OCI-LY3 (cell line): ENCODE data around the gene SNRNP25.

Source experiments
- H2AFZ ChIP-seq: fragments of 200-600, 300-600 bp; shearing (Covaris generic); 2 replicates; pipeline ENCODE4 v1.6.0; 2014; ENCODE audit warnings: antibody characterized with exemption, low read depth, low read length
- H3K27ac ChIP-seq: fragments of 200-600, 300-600 bp; sonication (generic); 2 replicates; pipeline ENCODE4 v1.5.1; 2014; ENCODE audit warnings: mild to moderate bottlenecking, low read length, moderate library complexity, mixed read lengths
- H3K27me3 ChIP-seq: fragments of 200-600, 300-600 bp; sonication (generic); 2 replicates; pipeline ENCODE4 v1.6.1; 2014; ENCODE audit warnings: low read depth, low read length, mixed read lengths
- H3K36me3 ChIP-seq: fragments of 200-600, 300-600 bp; sonication (generic); replicated peaks from 2 replicates; pipeline ENCODE3; 2014; ENCODE audit warnings: low read depth, low read length, mixed read lengths
- H3K4me1 ChIP-seq: fragments of 300-600, 200-600 bp; sonication (generic); 2 replicates; pipeline ENCODE4 v1.6.1; 2014; ENCODE audit warnings: low read length, mixed read lengths
- H3K4me2 ChIP-seq: fragments of 200-600, 300-600 bp; sonication (generic); 2 replicates; pipeline ENCODE4 v1.6.1; 2014; ENCODE audit warnings: low read length, mixed read lengths
- H3K4me3 ChIP-seq: fragments of 300-600, 200-600 bp; sonication (generic); 2 replicates; pipeline ENCODE4 v1.5.1; 2014; ENCODE audit warnings: antibody characterized with exemption, mild to moderate bottlenecking, low read length, moderate library complexity
- H3K79me2 ChIP-seq: fragments of 300-600, 200-600 bp; shearing (Covaris generic); 2 replicates; pipeline ENCODE4 v1.6.1; 2014; ENCODE audit warnings: mild to moderate bottlenecking, low read length, mixed read lengths
- H3K9ac ChIP-seq: fragments of 300-600, 200-600 bp; shearing (Covaris generic); 2 replicates; pipeline ENCODE4 v1.6.0; 2014; ENCODE audit warnings: mild to moderate bottlenecking, low read length, moderate library complexity
- H3K9me3 ChIP-seq: fragments of 200-600, 300-600 bp; shearing (Covaris generic); 2 replicates; pipeline ENCODE4 v1.6.1; 2014; ENCODE audit warnings: low read length, mixed read lengths; ENCODE audit not compliant: insufficient read depth
- H4K20me1 ChIP-seq: fragments of 200-600, 300-600 bp; sonication (generic); 2 replicates; pipeline ENCODE4 v1.6.1; 2016; ENCODE audit warnings: low read length, mixed read lengths; ENCODE audit not compliant: insufficient read depth
- EZH2phosphoT487 ChIP-seq: fragments of 200-600 bp; shearing (Covaris generic); IDR thresholded peaks from 2 replicates; pipeline ENCODE4 v1.6.1; 2018; ENCODE audit warnings: antibody characterized with exemption, mixed run types, low read depth
- TF ChIP-seq, protein P1 (sequence below): fragments of 200-600, 300-600 bp; sonication (generic); IDR thresholded peaks from 2 replicates; pipeline ENCODE4 v1.5.1; 2014; ENCODE audit warnings: antibody characterized with exemption, low read length, low read depth

The SNRNP25 gene

GRCh38 chr16:57711-58110, 4.1 kb downstream of the SNRNP25 start:
- Histone ChIP-seq H3K4me3 (no peak overlapping the region), H3K9me3 (no peaks in the 10 kb centered on the region), H3K36me3 (peaks cover 34% of the 10 kb centered on the region), H3K27ac (no peak overlapping the region), H2AFZ (no peak overlapping the region), H3K4me1 (peaks cover 14% of the 10 kb centered on the region), H4K20me1 (no peaks in the 10 kb centered on the region), H3K9ac (no peak overlapping the region), H3K27me3 (no peaks in the 10 kb centered on the region), H3K79me2 (peaks cover 22% of the 10 kb centered on the region), H3K4me2 (no peak overlapping the region)
- TF ChIP-seq, protein P1, sequence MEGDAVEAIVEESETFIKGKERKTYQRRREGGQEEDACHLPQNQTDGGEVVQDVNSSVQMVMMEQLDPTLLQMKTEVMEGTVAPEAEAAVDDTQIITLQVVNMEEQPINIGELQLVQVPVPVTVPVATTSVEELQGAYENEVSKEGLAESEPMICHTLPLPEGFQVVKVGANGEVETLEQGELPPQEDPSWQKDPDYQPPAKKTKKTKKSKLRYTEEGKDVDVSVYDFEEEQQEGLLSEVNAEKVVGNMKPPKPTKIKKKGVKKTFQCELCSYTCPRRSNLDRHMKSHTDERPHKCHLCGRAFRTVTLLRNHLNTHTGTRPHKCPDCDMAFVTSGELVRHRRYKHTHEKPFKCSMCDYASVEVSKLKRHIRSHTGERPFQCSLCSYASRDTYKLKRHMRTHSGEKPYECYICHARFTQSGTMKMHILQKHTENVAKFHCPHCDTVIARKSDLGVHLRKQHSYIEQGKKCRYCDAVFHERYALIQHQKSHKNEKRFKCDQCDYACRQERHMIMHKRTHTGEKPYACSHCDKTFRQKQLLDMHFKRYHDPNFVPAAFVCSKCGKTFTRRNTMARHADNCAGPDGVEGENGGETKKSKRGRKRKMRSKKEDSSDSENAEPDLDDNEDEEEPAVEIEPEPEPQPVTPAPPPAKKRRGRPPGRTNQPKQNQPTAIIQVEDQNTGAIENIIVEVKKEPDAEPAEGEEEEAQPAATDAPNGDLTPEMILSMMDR: no peak
- TF ChIP-seq EZH2phosphoT487: no peak

GRCh38 chr16:58491-59439, 5.1 kb downstream of the SNRNP25 start:
- no peak overlapping the region for H3K27ac ChIP-seq
- peaks cover 14% of the 10 kb centered on the region for H3K79me2 ChIP-seq
- no peak overlapping the region for H3K4me2 ChIP-seq
- H3K4me3 ChIP-seq: no peak overlapping the region
- TF ChIP-seq, protein P1: no peak
- no peak for TF ChIP-seq EZH2phosphoT487
- no peak overlapping the region for H2AFZ ChIP-seq
- peaks cover 14% of the 10 kb centered on the region for H3K4me1 ChIP-seq
- no peaks in the 10 kb centered on the region for H3K27me3 ChIP-seq
- H4K20me1 ChIP-seq: no peaks in the 10 kb centered on the region
- peaks cover 34% of the 10 kb centered on the region for H3K36me3 ChIP-seq
- no peak overlapping the region for H3K9ac ChIP-seq
- no peaks in the 10 kb centered on the region for H3K9me3 ChIP-seq

GRCh38 chr16:59440-60059, 5.9 kb downstream of the SNRNP25 start:
- Histone ChIP-seq H2AFZ (no peak overlapping the region), H3K79me2 (peaks cover 7% of the 10 kb centered on the region; the same call in 1 of the 2 replicates), H3K27ac (no peak overlapping the region), H3K36me3 (peaks cover 34% of the 10 kb centered on the region), H3K9ac (no peak overlapping the region), H3K27me3 (no peaks in the 10 kb centered on the region), H3K4me3 (no peak overlapping the region), H3K9me3 (no peaks in the 10 kb centered on the region), H3K4me2 (no peak overlapping the region), H4K20me1 (no peaks in the 10 kb centered on the region), H3K4me1 (peaks cover 11% of the 10 kb centered on the region)
- TF ChIP-seq, protein P1: no peak
- TF ChIP-seq EZH2phosphoT487: no peak

GRCh38 chr16:60166-60565, 6.5 kb downstream of the SNRNP25 start:
- H3K4me1 ChIP-seq: peaks cover 9% of the 10 kb centered on the region
- no peak overlapping the region for H3K4me2 ChIP-seq
- no peaks in the 10 kb centered on the region for H3K9me3 ChIP-seq
- no peak overlapping the region for H3K9ac ChIP-seq
- H3K27ac ChIP-seq: no peak overlapping the region
- TF ChIP-seq, protein P1: no peak
- no peak for TF ChIP-seq EZH2phosphoT487
- H2AFZ ChIP-seq: no peak overlapping the region
- no peaks in the 10 kb centered on the region for H3K27me3 ChIP-seq
- no peaks in the 10 kb centered on the region for H4K20me1 ChIP-seq
- peaks cover 34% of the 10 kb centered on the region for H3K36me3 ChIP-seq
- peaks cover under 1% of the 10 kb centered on the region; the same call in 1 of the 2 replicates for H3K79me2 ChIP-seq
- H3K4me3 ChIP-seq: no peak overlapping the region
